HG03565 (cell line): Measurements from ENCODE around the gene INS.

Experiments
- ATAC-seq: cut with Tn5 transposase; IDR thresholded peaks from one replicate; pipeline ENCODE4 v1.9.1; 2021; ENCODE audit warnings: mild to moderate bottlenecking, moderate library complexity; ENCODE audit not compliant: unreplicated experiment

Gene INS

DNA sequence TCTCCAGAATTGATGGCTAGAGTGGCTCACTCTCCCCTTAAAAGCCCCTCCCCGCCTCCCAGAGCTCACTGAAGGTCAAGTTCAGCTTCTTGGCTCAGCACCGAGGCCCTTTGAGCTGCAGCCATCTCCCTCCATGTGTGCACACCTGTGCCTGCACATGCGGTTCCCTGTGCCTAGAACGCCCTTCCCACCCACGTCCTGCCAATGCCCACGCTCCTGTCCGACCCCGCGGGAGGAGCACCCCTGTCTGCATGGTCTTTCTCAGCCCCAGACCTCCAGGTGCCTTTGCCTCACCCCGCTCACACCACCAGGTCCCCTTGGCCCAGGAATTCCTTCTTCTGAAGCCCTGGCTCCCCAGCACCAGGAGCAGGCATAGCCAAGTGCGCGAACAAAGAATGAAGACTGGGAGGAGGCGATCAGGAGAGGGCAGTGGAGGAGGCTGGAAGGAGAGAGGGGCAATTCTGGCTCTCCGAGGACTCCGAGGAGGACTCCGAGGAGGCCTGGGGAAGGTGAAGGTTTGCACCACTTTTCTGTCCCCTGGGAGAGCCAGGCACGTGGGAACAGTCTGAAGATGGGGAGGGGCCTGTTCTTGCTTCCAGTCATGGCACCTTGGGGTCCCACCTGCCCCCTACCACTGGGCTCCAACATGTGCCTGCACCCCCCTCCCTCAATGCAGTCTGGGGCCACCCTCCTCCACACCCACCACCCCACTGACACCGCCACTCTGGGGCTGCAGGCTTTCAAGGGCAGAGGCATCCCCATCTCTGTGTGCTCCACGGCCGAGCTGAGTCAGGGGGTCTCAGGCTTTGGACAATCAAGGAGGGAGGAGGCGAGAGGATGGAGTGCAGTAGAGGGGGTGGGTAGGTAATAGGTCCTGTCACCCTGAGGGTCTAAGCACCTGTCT, 39.5 kb downstream of the INS start:
- ATAC-seq = no peak

DNA sequence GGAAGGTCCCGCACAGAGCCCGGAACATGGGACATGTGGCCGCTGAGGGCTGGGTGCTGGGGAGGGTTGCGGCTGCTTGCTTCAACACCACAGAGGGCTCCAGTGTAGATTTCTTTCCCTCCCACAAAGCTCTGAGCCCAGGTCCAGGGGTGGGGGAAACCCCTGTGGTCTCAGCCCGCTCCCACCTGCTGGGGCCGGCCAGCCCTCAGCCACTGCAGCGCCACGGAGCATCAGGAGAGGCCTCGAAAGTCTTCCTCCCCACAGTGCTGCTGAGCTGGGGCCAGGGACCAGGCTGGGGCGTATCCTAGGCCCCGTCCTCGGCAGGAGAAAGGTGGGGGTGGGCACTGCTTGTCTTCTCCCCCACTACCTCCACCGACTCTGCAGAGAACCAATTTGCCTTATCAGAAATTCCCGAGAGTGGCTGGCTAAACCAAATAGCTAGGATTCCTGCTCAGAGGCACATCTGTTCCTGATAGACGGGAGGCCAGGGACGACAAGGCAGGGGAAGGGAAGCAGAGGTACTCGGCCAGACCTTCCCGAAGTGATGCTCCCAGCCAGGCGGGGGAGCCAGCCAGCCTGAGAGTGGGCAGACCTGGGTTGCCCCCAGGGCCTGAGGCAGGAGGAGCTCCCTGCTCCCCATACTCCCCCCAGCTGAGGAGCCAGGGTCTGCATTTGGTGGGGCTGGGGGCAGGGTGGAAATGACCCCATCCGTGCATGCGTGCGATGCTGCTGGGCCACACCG, 40.5 kb downstream of the INS start:
- ATAC-seq = no peak

DNA sequence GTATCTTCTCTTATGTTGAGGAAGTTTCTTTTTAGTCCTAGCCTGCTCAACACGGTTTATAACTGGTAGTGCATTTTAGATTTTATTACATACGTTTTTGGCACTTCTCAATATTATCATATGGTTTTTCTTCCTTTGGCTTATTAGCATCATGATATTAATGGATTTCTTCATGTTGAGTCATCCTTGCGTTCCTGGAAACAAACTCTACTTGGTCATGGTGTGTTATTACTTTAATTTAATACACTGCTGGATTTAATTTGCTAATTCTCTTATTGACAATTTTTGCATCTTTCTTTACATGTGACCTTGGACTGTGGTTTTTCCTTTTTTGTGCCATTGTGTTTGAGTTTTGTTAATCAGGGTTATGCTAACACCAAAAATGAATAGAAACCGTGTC, 42.3 kb downstream of the INS start:
- no peak for ATAC-seq

DNA sequence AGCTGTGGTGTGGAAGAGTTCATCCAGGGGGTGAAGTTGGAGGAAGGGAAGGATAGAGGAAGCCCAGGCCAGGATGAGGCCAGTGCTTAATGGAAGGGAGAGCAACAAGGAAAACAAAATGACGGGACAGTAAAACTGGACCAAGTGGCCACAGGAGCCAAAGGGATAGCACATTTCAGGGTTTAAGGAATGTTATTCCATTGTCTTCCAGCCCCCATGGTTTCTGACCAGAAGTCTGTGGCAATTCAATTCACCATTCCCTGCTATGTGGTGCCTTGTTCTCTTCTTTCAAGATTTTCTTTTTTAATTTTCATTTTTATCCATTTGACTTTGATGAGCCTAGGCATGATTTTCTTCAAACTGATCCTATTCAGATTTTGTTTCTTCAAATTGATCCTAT, 44.3 kb downstream of the INS start:
- ATAC-seq = no peak

DNA sequence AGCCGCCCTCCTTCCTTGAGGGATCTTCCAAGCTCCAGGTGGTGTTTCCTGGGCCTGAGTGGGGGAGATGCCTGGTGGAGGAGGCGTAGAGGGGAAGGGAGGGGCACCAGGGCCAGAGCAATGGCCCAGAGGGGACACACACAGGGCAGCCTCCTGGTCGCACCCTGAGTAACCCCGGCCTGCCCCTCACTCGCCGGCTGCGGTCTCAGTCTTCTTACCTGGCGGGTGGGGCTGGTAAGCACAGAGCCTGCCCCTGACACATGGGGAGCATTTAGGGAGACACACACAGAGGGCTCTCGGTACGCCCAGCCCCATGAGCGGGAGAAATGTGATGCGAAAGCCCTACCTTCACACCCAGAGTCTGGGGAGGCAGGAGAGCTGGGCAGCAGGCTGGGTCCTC, 45.7 kb downstream of the INS start:
- ATAC-seq = no peak

DNA sequence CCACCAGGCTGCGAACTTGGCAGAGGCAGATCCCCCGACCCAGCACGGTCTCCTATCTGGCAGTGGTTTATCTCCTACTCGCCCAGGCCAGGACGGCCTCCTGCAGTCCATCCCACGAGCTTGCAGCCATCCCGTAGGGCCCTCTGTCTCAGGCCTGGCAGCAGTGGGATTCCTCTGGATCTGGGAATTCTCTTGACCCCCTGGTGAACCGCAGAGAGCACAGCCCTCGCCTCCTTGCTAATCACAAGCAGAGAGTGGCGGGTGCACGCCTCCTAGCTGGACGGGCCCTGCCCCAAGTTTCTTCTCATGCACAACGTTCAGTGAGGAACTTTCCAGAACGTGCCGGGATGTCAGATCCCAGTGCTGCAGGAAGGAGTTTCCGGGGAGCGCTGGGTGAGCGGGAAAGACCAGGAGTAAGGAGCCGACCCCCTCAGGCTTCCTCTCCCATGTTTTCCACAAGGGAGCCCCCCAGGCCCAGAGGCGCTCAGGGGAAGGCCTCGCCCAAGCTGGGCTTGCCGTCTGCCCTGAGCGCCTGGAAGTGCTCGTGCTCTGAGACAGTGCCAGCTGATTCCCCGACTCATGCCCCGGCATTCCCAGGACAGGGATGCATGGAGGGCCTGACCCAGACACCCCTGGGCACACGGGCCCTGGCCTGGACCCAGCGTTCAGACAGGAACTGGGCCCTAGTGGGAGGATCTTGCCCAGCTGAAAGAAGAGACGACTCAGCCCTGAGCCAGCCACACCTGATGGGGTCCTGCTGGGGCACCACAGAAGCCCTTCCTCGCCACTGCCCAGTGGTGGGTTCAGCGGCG, 46.4 kb downstream of the INS start:
- no peak for ATAC-seq

DNA sequence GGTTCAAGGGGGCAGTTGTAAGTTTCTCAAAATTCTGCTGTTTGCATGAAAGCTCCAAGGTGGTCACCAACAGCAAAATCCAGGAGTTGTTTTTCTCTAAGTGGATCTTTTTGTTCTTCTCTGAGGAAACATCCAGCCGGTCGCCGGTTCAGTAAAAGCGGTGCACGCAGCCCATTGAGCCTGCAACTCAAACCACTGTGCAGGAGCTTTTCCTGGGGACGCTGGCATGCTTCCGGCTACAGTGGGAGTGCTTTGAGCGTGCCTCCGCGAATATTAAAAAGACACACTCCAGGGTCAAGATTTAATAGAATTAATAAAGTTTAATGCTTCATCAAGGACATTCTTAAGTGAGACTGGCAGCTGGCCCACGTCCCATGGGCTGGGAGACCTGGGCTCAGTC, 47.2 kb downstream of the INS start:
- ATAC-seq = no peak

DNA sequence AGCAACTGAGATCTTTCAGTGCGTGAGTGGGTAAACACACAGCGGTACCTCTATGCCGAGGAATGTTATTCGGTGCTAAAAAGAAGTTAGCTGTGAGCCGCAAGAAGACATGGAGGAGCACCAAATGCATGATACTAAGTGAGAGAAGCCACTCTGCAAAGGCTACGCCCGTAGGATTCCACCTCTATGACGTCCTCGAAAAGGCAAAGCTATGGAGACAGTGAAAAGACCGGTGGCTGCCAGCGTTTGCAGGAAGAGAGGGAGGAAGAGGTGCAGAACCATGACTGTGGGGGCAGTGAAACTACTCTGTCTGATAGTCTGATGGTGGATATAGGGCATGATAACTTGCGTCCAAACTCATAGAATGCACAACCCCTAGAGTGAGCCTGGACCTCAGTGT, 50.5 kb downstream of the INS start:
- ATAC-seq = no peak
